NCI-H748 (cell line): Measurements from ENCODE around the gene RGS8.
"Not testable (repeated sequence)": the region's sequence is repeated elsewhere in the genome, so short reads cannot be mapped to it uniquely, and the experiment has no call there.

Experiments used
- DNase-seq: peaks from one replicate; lab custom pipeline; 2025; ENCODE audit not compliant: unreplicated experiment; lab: John Stamatoyannopoulos, UW

The RGS8 gene

DNA sequence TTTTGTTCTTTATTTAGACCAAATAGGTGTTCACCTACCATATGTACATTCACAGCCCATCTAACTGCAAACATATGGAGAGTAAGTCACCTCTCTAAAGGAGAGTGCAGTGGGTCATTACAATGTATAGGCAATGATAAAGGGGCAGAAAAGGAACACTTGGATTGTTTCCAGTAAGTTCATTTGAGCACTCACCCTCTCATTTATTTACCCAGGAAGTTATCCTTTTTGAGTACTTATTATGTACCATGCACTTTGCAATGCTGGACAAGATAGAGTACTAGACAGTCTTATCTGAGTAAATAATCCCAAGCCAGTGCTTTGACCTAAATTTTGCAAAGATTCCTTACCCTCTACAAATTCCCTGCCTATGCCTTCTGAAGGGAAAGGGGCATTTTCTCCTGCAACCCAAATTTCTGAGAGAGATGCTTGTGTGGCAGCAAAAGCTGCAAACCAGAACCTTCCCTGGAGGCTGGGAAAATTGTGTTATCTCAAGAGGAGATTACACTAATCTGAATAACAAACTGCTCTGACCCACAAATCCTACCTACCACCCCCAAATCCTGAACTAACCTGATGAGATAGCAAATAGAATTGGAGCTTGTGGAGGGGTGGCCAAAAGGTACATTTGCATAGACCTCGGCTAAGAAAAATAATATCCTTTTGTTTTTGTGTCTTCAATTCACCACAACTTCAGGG, 18.6 kb upstream of the RGS8 start:
- peak; percentile 85 for DNase-seq

- DNase-seq: no peak
Measured at GRCh38 chr1:182700351-182700709, 15.9 kb upstream of the RGS8 start.

DNA sequence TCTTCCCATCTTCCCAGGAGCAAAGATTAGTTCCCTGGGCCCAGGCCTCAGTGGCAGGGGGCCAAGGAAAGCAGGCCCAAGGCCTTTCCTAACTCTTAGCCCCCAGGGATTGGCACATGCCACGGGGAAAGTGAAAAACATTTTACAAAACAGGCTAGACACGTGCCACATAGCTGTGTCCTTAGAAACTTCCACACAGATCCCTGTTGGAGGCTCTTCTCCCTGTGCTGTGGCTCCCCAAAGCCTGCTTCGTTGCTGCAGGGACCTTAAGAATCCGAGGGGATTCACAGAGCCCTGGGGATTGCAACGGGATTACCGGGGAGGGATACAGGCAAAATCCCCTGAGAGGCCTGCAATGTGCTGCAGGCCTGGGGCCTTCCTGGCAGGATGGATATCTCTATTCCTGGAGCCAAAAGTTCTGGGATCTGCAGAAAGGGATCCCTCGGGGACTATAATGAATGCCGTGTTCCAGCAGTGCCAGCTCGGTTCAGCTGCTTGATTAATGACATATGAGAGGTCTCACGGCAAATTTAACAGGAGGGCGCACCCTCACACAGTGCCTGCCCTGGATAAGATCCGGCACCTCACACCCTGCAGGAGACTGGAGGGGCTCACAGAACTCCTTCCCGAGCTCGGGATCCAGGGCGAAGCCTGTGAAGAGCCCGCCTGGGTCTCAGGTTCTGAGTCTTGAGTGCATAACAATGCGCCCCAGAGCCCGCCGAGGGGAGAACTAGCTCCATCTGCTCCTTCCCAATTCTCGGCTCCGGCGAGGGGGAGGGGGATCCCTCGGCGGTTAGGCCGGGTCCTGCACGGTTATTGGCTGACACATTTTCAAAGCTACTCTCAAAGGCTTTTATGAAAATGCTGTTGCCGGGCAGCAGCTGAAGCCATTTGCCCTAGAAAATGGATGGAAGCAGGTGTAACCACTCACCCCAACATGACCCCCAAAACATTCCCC, 15.3 kb upstream of the RGS8 start:
- no peak for DNase-seq

GRCh38 chr1:182698971-182699370, 14.6 kb upstream of the RGS8 start:
- DNase-seq: no peak

DNA sequence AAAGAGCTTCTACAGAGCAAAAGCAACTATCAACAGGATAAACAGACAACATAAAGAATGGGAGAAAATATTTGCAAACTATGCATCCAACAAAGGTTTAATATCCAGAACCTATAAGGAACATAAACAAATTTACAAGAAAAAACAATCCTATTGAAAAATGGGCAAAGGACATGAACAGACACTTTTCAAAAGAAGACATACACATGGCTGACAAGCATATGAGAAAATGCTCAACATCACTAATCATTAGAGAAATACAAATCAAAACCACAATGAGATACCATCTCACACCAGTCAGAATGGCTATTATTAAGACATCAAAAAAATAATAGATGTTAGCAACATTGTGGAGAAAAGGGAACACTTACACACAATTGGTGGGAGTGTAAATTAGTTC, 8.8 kb upstream of the RGS8 start:
- DNase-seq: not testable (repeated sequence)

DNA sequence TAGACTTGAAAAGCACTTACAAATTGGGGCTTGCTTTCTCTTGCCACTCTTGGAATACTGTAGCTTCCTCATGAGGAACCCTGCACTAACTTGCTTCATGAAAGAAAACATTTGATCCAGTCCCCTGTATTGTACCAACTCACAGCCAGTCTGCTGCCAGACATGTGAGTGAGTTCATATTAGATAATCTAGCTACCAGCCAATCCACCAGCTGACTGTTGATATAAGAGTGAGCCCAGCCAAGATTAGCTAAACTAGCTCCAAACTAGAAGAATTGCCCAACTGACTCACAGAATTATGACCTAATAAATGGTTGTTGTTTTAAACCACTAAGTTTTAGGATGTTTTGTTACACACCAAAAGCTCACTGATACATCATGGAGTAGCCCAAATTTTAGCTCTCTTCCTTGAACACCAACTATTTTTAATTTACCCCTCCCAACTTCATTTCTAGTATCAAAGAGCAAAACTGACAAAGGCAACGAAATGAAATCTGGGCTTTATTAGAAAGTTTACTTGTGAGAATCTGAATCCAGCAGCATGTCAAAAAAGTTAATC, 6.6 kb upstream of the RGS8 start:
- DNase-seq: no peak

DNA sequence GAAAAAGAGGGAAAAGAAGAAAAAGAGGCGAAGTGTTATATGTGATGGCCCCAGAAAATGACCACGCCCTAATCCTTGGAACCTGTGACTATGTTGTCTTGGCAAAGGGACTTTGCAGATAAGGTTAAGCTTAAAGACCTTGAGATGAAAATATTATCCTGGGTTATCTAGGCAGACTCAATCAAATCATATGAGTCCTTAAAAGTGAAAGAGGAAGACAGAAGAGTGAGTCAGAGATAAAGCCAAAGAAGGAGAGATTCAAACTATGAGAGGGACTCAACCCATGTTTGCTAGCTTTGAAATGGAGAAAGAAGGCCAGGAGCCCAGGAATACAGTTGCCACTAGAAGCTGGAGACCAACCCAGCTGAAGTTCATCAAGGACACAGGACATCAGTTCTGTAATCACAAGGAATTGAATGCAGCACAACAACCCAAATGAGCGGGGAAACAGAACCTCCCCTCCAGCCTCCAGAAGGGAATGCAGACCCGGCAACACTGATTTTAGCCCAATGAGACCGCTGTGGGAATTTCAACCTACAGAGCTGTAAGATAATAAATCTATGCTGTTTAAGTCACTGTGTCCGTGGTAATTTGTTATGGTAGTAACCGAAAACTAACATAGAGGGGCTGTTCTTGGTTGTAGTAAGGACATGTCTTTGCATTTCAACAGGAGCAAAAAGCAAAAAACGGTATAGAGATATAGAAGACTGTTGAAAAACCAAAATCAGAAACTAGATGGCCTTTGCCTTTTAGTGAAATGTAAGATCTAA, 4.2 kb upstream of the RGS8 start:
- DNase-seq: no peak

DNA sequence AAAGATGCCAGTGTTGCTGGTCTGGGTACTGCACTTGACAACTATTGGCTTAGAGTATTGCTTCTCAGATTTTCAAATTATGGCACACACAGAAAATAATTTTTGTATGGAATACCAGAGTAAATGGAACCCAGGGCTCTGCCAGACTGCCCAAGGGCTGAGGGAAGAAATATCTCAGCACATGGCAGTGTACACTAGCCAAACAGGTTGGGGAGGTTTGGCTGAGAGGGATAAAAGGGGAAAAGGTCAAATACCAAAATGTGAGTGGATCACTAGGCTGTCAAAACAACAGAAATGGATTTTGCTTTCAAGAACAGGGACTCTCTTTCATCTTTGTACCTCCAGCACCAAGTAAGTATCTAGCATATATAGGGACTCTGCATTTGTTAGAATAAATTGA, 3.0 kb upstream of the RGS8 start:
- no peak for DNase-seq

DNA sequence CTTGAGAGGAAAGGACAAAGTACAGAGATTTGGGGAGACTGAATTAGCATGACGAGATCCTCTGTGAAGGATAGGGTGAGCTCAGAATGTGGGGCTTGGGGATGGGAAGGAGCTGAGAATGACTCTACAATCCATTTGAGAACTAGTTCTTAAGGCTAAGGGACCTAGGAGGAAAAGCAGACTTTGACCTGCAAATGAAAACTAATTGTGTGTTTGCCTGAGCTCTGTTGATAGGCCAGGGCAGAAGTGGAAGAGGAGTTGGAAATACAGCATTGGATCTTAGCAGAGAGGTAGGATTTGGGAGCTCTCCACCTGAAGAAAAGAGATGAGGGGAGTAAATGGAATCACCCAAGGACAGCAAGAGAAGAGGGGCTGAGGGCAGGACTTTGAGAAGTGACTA, 2.1 kb upstream of the RGS8 start:
- no peak for DNase-seq

GRCh38 chr1:182685215-182685614, 828 bp upstream of the RGS8 start:
- DNase-seq: peak; percentile 8

- no peak for DNase-seq
Measured at GRCh38 chr1:182682898-182683501, 1.4 kb downstream of the RGS8 start.

DNA sequence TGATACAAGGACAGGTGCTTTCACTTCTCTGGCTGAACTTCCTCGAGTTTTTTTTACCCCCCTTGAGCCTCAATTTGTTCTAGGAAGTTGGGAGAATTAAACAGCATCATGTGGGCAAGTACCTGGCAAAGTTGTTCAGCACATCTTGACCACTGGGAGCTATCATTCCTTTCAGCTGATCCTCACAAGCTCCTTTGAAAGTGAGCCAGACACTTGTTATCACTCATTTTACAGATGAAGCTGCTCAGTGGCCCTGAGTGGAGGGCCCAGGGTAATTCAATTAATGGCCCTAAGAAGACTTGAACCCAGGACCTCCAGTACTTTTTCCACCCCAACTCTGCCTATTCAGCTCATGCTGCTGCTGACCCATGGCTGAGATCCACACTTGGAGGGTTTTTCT, 2.0 kb downstream of the RGS8 start:
- no peak for DNase-seq

DNA sequence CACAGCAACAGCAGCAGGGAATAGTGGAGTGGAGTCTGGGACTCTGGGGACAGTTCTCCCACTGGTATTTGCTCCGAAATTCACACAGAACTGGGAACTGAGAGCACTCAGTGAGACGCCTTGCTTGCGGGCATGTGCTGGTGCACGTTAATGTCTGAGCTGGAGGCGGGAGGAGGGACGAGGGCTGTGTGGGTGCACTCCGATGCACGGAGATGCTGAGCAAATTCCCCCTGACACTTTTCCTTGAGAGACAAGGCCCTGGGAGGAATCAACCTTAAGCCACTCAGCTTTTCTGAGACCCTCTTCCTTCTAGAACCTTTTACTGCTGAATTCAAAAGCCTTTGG, 2.8 kb downstream of the RGS8 start:
- DNase-seq: no peak

GRCh38 chr1:182680901-182681567, 3.4 kb downstream of the RGS8 start:
- DNase-seq: no peak

GRCh38 chr1:182680408-182680807, 4.0 kb downstream of the RGS8 start:
- DNase-seq: no peak

GRCh38 chr1:182679684-182680083, 4.7 kb downstream of the RGS8 start:
- no peak for DNase-seq

- no peak for DNase-seq
Measured at GRCh38 chr1:182677397-182678098, 6.8 kb downstream of the RGS8 start.

DNA sequence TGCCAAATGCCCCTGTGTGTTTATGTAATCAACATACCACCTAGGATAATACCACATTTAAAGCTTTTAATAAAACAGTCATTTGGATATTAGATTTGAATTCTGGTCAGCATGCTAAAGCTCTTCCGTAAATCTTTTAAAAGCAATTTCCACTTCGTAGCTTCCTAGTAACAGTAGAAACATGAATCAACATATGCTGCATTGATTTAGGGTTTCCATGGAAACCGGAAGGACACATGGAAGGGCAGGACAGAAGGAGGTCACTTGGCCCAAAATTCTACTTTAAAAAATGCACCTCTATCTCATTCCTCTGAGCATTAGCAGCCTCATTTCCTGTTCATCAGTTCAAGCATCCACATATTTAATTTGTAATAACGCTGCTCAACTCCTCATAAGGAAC, 8.1 kb downstream of the RGS8 start:
- DNase-seq: no peak

GRCh38 chr1:182674346-182675246, 9.8 kb downstream of the RGS8 start:
- no peak for DNase-seq
